ENCODE measurements around the gene GDF15.

DNA sequence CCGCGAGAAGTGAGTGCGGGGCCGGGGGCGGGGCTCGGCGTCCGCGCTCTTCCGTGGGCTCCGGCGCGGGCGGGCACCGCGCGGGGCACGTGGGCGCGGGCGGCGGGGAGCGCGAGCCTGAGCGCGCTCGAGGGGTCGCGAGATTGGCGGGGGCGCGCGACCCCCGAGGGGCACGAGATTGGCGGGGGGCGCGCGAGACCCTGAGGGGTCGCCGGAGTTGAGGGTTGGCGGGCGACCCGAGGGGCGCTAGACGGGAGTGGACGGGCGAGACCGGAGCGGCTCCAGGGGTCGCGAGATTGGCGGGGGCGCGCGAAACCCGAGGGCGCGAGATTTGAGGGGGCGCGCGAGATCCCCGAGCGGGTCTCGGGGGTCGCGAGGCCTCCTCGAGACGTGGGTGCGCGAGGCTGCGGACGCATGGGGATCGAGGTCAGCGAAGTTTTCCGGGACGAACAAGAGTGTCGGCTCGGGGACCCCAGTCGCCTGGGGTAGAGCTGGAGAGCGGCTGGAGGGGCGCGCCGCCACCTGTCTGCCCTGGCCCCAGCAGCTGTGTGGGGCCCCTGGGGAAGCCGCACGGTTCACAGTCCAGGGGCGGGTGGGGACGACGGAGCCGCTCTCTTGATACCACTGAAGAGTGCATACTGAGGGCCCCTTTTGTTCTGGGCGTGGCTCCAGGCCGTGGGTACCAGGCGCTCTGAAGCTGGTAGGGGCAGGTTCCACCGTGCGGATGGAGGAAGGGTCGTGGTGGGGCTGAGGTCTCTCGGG, 33.9 kb downstream of the GDF15 start:
- TF ChIP-seq, protein P1, sequence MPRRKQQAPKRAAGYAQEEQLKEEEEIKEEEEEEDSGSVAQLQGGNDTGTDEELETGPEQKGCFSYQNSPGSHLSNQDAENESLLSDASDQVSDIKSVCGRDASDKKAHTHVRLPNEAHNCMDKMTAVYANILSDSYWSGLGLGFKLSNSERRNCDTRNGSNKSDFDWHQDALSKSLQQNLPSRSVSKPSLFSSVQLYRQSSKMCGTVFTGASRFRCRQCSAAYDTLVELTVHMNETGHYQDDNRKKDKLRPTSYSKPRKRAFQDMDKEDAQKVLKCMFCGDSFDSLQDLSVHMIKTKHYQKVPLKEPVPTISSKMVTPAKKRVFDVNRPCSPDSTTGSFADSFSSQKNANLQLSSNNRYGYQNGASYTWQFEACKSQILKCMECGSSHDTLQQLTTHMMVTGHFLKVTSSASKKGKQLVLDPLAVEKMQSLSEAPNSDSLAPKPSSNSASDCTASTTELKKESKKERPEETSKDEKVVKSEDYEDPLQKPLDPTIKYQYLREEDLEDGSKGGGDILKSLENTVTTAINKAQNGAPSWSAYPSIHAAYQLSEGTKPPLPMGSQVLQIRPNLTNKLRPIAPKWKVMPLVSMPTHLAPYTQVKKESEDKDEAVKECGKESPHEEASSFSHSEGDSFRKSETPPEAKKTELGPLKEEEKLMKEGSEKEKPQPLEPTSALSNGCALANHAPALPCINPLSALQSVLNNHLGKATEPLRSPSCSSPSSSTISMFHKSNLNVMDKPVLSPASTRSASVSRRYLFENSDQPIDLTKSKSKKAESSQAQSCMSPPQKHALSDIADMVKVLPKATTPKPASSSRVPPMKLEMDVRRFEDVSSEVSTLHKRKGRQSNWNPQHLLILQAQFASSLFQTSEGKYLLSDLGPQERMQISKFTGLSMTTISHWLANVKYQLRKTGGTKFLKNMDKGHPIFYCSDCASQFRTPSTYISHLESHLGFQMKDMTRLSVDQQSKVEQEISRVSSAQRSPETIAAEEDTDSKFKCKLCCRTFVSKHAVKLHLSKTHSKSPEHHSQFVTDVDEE (CRISPR knock-in tag; IDR thresholded peaks at IDR 0.05): no peak
- TF ChIP-seq TOX (CRISPR knock-in tag; IDR thresholded peaks at IDR 0.05; ENCODE audit: borderline replicate concordance) (no peak), ZNF70 (CRISPR knock-in tag; IDR thresholded peaks at IDR 0.05) (no peak), OSR1 (CRISPR knock-in tag; IDR thresholded peaks at IDR 0.05) (no peak), ESRRG (CRISPR knock-in tag; IDR thresholded peaks at IDR 0.05) (no peak), RARB (CRISPR knock-in tag; IDR thresholded peaks at IDR 0.05) (no peak), ZFP3 (CRISPR knock-in tag; IDR thresholded peaks at IDR 0.05) (no peak), SNAI2 (CRISPR knock-in tag; IDR thresholded peaks at IDR 0.05) (no peak), ZFP30 (CRISPR knock-in tag; IDR thresholded peaks at IDR 0.05) (no peak)
- TF ChIP-seq, protein P2, sequence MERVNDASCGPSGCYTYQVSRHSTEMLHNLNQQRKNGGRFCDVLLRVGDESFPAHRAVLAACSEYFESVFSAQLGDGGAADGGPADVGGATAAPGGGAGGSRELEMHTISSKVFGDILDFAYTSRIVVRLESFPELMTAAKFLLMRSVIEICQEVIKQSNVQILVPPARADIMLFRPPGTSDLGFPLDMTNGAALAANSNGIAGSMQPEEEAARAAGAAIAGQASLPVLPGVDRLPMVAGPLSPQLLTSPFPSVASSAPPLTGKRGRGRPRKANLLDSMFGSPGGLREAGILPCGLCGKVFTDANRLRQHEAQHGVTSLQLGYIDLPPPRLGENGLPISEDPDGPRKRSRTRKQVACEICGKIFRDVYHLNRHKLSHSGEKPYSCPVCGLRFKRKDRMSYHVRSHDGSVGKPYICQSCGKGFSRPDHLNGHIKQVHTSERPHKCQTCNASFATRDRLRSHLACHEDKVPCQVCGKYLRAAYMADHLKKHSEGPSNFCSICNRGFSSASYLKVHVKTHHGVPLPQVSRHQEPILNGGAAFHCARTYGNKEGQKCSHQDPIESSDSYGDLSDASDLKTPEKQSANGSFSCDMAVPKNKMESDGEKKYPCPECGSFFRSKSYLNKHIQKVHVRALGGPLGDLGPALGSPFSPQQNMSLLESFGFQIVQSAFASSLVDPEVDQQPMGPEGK (CRISPR knock-in tag; IDR thresholded peaks at IDR 0.05; ENCODE audit: borderline replicate concordance): no peak
- TF ChIP-seq, protein P3, sequence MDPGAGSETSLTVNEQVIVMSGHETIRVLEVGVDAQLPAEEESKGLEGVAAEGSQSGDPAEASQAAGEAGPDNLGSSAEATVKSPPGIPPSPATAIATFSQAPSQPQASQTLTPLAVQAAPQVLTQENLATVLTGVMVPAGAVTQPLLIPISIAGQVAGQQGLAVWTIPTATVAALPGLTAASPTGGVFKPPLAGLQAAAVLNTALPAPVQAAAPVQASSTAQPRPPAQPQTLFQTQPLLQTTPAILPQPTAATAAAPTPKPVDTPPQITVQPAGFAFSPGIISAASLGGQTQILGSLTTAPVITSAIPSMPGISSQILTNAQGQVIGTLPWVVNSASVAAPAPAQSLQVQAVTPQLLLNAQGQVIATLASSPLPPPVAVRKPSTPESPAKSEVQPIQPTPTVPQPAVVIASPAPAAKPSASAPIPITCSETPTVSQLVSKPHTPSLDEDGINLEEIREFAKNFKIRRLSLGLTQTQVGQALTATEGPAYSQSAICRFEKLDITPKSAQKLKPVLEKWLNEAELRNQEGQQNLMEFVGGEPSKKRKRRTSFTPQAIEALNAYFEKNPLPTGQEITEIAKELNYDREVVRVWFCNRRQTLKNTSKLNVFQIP (CRISPR knock-in tag; IDR thresholded peaks at IDR 0.05; ENCODE audit: borderline replicate concordance, low read depth): no peak

All from SK-N-SH treated with all-trans-retinoic acid at 6 μM for 48 hours (cell line).